Measurements from ENCODE around the gene ZFP69.

Gene ZFP69

DNA sequence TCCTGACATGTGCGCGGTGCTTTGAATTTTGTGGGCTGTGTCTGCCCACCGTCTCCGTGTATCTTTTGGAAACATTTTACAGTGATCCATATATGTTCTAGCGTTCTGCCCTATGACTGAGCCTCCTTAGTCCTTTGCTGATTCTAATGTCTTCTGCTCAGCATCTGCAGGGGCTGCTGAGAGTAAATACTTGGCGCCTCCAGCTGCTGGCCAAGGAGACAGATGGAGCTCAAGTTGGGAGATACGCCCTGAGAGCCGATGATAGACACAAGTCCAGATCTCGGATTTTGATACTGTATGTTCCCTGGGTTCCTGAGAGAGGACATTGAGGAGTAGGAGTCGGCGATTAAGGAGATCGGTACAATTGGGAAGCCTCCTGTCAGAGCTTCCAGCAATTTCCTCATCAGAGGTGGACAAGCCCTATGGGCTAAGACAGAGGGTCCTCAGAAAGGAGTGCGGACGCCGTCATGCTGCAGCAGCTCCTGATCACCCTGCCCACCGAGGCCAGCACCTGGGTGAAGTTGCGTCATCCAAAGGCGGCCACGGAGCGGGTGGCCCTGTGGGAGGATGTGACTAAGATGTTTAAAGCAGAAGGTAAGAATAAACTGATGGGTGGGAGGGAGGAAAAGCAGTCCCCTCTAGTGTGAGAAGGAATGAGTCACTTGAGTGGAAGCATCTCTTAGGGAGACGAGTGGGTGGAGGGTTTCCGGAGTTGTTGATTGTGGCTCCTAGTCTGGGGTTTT is 26.4 kb upstream of the ZFP69 start:
- Histone ChIP-seq H3K27ac (ENCODE audit: low read depth, low read length) (no peak overlapping the region), H3K23ac (ENCODE audit: low read length) (no peak overlapping the region), H2BK120ac (ENCODE audit: insufficient read depth, low read length, poor library complexity) (no peak overlapping the region), H3K79me1 (ENCODE audit: low read length) (peaks cover 5% of the 10 kb centered on the region), H3K18ac (ENCODE audit: low read length) (no peak overlapping the region), H3K36me3 (ENCODE audit: control insufficient read depth in 1 of 2, insufficient read depth in 2 of 2, low read length in 2 of 2) (peaks cover 1 to 2% of the 10 kb centered on the region in 2 experiments), H3K79me2 (ENCODE audit: control insufficient read depth, insufficient read depth, low read length, poor library complexity) (peaks cover 2% of the 10 kb centered on the region), H3K14ac (ENCODE audit: low read length) (no peak overlapping the region), H3K4ac (ENCODE audit: low read depth, low read length) (no peak overlapping the region), H4K8ac (ENCODE audit: low read depth, low read length) (peak overlapping the region; percentile 83), H3K27me3 (ENCODE audit: insufficient read depth, low read length) (no peaks in the 10 kb centered on the region), H2AK5ac (ENCODE audit: low read length) (no peak overlapping the region), H3K4me1 (ENCODE audit: control insufficient read depth in 1 of 2, insufficient read depth in 2 of 2, low read length in 2 of 2) (peaks cover 7 to 8% of the 10 kb centered on the region in 2 experiments), H3K4me2 (ENCODE audit: low read length) (peak overlapping the region; percentile 55), H2AFZ (ENCODE audit: insufficient read depth, low read length, poor library complexity) (peak overlapping the region; percentile 93), H3K4me3 (ENCODE audit: low read depth, low read length) (peak overlapping the region; percentile 77), H4K12ac (ENCODE audit: low read depth, low read length) (no peak overlapping the region), H2BK5ac (ENCODE audit: low read depth, low read length, poor library complexity) (no peak overlapping the region), H3K9me3 (ENCODE audit: insufficient read depth, low read depth, low read length) (peaks cover 1% of the 10 kb centered on the region), H2BK12ac (ENCODE audit: low read length) (no peak overlapping the region), H3K9ac (ENCODE audit: low read length) (peak overlapping the region; percentile 16), H4K91ac (ENCODE audit: low read depth, low read length) (no peak overlapping the region)
- no CpG with 5 or more reads among the region's 22 CpGs for WGBS (ENCODE audit: extremely low coverage, insufficient coverage, insufficient read length)
- DNase-seq = peak in 1 of 2 donors; percentile 22

DNA sequence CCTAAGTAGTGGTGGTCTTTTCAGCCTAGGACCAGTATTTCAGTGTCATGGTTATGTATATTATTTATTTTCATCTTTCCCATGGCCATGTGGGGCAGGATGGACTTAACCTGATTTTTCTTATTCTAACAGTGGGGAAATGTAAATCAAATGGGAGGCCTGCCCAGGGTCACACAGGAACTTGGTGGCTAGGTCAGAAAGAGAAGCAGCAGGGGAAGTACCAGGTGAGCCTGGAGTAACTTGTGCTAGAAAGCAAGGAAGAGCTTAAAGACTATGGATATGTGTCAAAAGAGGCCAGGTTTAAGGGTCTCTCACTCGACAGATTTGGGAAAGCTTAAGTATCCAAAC is 25.9 kb upstream of the ZFP69 start:
- Histone ChIP-seq H3K79me2 (ENCODE audit: control insufficient read depth, insufficient read depth, low read length, poor library complexity) (peaks cover 2% of the 10 kb centered on the region), H2BK12ac (ENCODE audit: low read length) (no peak overlapping the region), H4K91ac (ENCODE audit: low read depth, low read length) (no peak overlapping the region), H2AFZ (ENCODE audit: insufficient read depth, low read length, poor library complexity) (no peak overlapping the region), H3K4ac (ENCODE audit: low read depth, low read length) (no peak overlapping the region), H3K36me3 (ENCODE audit: control insufficient read depth in 1 of 2, insufficient read depth in 2 of 2, low read length in 2 of 2) (peaks cover 1 to 2% of the 10 kb centered on the region in 2 experiments), H2BK5ac (ENCODE audit: low read depth, low read length, poor library complexity) (no peak overlapping the region), H3K4me3 (ENCODE audit: low read depth, low read length) (no peak overlapping the region), H3K79me1 (ENCODE audit: low read length) (peaks cover 5% of the 10 kb centered on the region), H3K9me3 (ENCODE audit: insufficient read depth, low read depth, low read length) (peaks cover 1% of the 10 kb centered on the region), H3K4me1 (ENCODE audit: control insufficient read depth in 1 of 2, insufficient read depth in 2 of 2, low read length in 2 of 2) (peaks cover 7 to 8% of the 10 kb centered on the region in 2 experiments), H4K12ac (ENCODE audit: low read depth, low read length) (no peak overlapping the region), H3K27me3 (ENCODE audit: insufficient read depth, low read length) (no peaks in the 10 kb centered on the region), H3K27ac (ENCODE audit: low read depth, low read length) (no peak overlapping the region), H3K4me2 (ENCODE audit: low read length) (no peak overlapping the region), H2BK120ac (ENCODE audit: insufficient read depth, low read length, poor library complexity) (no peak overlapping the region), H2AK5ac (ENCODE audit: low read length) (no peak overlapping the region), H4K8ac (ENCODE audit: low read depth, low read length) (no peak overlapping the region), H3K14ac (ENCODE audit: low read length) (no peak overlapping the region), H3K23ac (ENCODE audit: low read length) (no peak overlapping the region), H3K18ac (ENCODE audit: low read length) (no peak overlapping the region), H3K9ac (ENCODE audit: low read length) (no peak overlapping the region)
- DNase-seq = no peak
- WGBS (ENCODE audit: extremely low coverage, insufficient coverage, insufficient read length) = no CpG with 5 or more reads among the region's 1 CpG

DNA sequence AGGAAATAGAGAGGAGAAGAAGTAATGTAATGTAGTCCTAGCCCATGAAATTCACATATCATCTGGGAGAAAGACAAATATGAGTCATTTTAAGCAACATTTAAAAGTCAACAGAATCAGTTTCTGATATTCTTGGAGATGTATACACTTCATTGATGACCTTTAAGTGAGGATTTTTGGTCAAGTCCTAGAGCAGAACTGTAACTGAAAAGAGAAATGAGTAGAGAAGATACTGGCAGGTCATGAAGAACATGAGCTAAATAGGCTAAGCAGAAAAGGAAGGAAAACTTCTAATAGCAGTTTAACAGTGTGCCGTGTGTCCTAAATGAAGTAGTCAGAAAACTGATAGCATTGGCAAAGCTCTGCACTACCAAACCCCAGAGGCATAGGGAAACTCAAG is 22.2 kb upstream of the ZFP69 start:
- H3K18ac ChIP-seq (ENCODE audit: low read length) = no peak overlapping the region
- peaks cover 3% of the 10 kb centered on the region for H3K79me1 ChIP-seq (ENCODE audit: low read length)
- H3K27me3 ChIP-seq (ENCODE audit: insufficient read depth, low read length) = no peaks in the 10 kb centered on the region
- no CpG with 5 or more reads among the region's 1 CpG for WGBS (ENCODE audit: extremely low coverage, insufficient coverage, insufficient read length)
- DNase-seq = no peak
- H3K4me1 ChIP-seq (ENCODE audit: control insufficient read depth in 1 of 2, insufficient read depth in 2 of 2, low read length in 2 of 2) = peaks cover 7 to 8% of the 10 kb centered on the region in 2 experiments
- H3K4me2 ChIP-seq (ENCODE audit: low read length) = no peak overlapping the region
- H2BK12ac ChIP-seq (ENCODE audit: low read length) = no peak overlapping the region
- no peak overlapping the region for H2BK120ac ChIP-seq (ENCODE audit: insufficient read depth, low read length, poor library complexity)
- no peak overlapping the region for H3K27ac ChIP-seq (ENCODE audit: low read depth, low read length)
- no peak overlapping the region for H3K14ac ChIP-seq (ENCODE audit: low read length)
- H3K23ac ChIP-seq (ENCODE audit: low read length) = no peak overlapping the region
- H4K91ac ChIP-seq (ENCODE audit: low read depth, low read length) = no peak overlapping the region
- H4K8ac ChIP-seq (ENCODE audit: low read depth, low read length) = no peak overlapping the region
- peaks cover 2% of the 10 kb centered on the region for H3K79me2 ChIP-seq (ENCODE audit: control insufficient read depth, insufficient read depth, low read length, poor library complexity)
- no peak overlapping the region for H3K4ac ChIP-seq (ENCODE audit: low read depth, low read length)
- H2AFZ ChIP-seq (ENCODE audit: insufficient read depth, low read length, poor library complexity) = no peak overlapping the region
- no peak overlapping the region for H4K12ac ChIP-seq (ENCODE audit: low read depth, low read length)
- H3K9me3 ChIP-seq (ENCODE audit: insufficient read depth, low read depth, low read length) = peaks cover 4% of the 10 kb centered on the region
- no peak overlapping the region for H2AK5ac ChIP-seq (ENCODE audit: low read length)
- H3K36me3 ChIP-seq (ENCODE audit: control insufficient read depth in 1 of 2, insufficient read depth in 2 of 2, low read length in 2 of 2) = peaks cover 6 to 9% of the 10 kb centered on the region in 2 experiments
- H3K9ac ChIP-seq (ENCODE audit: low read length) = no peak overlapping the region
- H2BK5ac ChIP-seq (ENCODE audit: low read depth, low read length, poor library complexity) = no peak overlapping the region
- H3K4me3 ChIP-seq (ENCODE audit: low read depth, low read length) = no peak overlapping the region

DNA sequence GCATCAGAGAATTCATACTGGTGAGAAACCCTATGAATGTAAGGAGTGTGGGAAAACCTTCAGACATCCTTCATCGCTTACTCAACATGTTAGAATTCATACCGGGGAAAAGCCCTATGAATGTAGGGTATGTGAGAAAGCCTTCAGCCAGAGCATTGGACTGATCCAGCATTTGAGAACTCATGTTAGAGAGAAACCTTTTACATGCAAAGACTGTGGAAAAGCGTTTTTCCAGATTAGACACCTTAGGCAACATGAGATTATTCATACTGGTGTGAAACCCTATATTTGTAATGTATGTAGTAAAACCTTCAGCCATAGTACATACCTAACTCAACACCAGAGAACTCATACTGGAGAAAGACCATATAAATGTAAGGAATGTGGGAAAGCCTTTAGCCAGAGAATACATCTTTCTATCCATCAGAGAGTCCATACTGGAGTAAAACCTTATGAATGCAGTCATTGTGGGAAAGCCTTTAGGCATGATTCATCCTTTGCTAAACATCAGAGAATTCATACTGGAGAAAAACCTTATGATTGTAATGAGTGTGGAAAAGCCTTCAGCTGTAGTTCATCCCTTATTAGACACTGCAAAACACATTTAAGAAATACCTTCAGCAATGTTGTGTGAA is 14.0 kb upstream of the ZFP69 start:
- no peak overlapping the region for H3K23ac ChIP-seq (ENCODE audit: low read length)
- no CpG with 5 or more reads among the region's 3 CpGs for WGBS (ENCODE audit: extremely low coverage, insufficient coverage, insufficient read length)

More for the DNA sequence above, 14.0 kb upstream of the ZFP69 start:
- Histone ChIP-seq H4K12ac (ENCODE audit: low read depth, low read length) (no peak overlapping the region), H3K4ac (ENCODE audit: low read depth, low read length) (no peak overlapping the region), H4K8ac (ENCODE audit: low read depth, low read length) (no peak overlapping the region), H3K18ac (ENCODE audit: low read length) (no peak overlapping the region), H3K79me2 (ENCODE audit: control insufficient read depth, insufficient read depth, low read length, poor library complexity) (no peaks in the 10 kb centered on the region), H3K4me1 (ENCODE audit: control insufficient read depth in 1 of 2, insufficient read depth in 2 of 2, low read length in 2 of 2) (no peaks in the 10 kb centered on the region), H3K27ac (ENCODE audit: low read depth, low read length) (no peak overlapping the region), H2BK12ac (ENCODE audit: low read length) (no peak overlapping the region), H3K36me3 (ENCODE audit: control insufficient read depth in 1 of 2, insufficient read depth in 2 of 2, low read length in 2 of 2) (peaks cover 3 to 6% of the 10 kb centered on the region in 2 experiments), H3K14ac (ENCODE audit: low read length) (no peak overlapping the region), H3K4me2 (ENCODE audit: low read length) (no peak overlapping the region), H2BK5ac (ENCODE audit: low read depth, low read length, poor library complexity) (no peak overlapping the region), H3K27me3 (ENCODE audit: insufficient read depth, low read length) (no peaks in the 10 kb centered on the region), H4K91ac (ENCODE audit: low read depth, low read length) (no peak overlapping the region), H3K79me1 (ENCODE audit: low read length) (no peaks in the 10 kb centered on the region), H2AFZ (ENCODE audit: insufficient read depth, low read length, poor library complexity) (no peak overlapping the region), H2BK120ac (ENCODE audit: insufficient read depth, low read length, poor library complexity) (no peak overlapping the region), H3K9ac (ENCODE audit: low read length) (no peak overlapping the region), H3K4me3 (ENCODE audit: low read depth, low read length) (no peak overlapping the region), H3K9me3 (ENCODE audit: insufficient read depth, low read depth, low read length) (peaks cover 22% of the 10 kb centered on the region), H2AK5ac (ENCODE audit: low read length) (no peak overlapping the region)
- no peak for DNase-seq

Data from trophoblast cell (in vitro differentiated cells and primary cell).